Measurements from ENCODE around the gene UBL4A.

The UBL4A gene

GRCh38 chrX:154485150-154486051 is 1.0 kb downstream of the UBL4A start:
- peaks cover 18% of the 10 kb centered on the region for H3K4me1 Mint-ChIP-seq
- ATAC-seq (replicated peaks; ENCODE audit: extremely low read depth, poor library complexity, severe bottlenecking) = no peak
- H3K36me3 Mint-ChIP-seq (ENCODE audit: insufficient read depth) = peaks cover 15% of the 10 kb centered on the region
- H3K27me3 Mint-ChIP-seq = no peaks in the 10 kb centered on the region
- no peak for DNase-seq (ENCODE audit: low spot score in 2 of 2)
- H3K27ac Mint-ChIP-seq (ENCODE audit: low read depth) = no peak overlapping the region
- no peaks in the 10 kb centered on the region for H3K9me3 Mint-ChIP-seq
- peak overlapping the region; percentile 52 for H3K4me3 Mint-ChIP-seq

GRCh38 chrX:154484255-154485149 is 1.9 kb downstream of the UBL4A start:
- Mint-ChIP-seq H3K27me3 (no peaks in the 10 kb centered on the region), H3K36me3 (ENCODE audit: insufficient read depth) (peaks cover 11% of the 10 kb centered on the region), H3K9me3 (no peaks in the 10 kb centered on the region), H3K4me3 (peak overlapping the region; percentile 52), H3K4me1 (peaks cover 14% of the 10 kb centered on the region), H3K27ac (ENCODE audit: low read depth) (no peak overlapping the region)
- no peak for DNase-seq (ENCODE audit: low spot score in 2 of 2)
- no peak for ATAC-seq (replicated peaks; ENCODE audit: extremely low read depth, poor library complexity, severe bottlenecking)

DNA sequence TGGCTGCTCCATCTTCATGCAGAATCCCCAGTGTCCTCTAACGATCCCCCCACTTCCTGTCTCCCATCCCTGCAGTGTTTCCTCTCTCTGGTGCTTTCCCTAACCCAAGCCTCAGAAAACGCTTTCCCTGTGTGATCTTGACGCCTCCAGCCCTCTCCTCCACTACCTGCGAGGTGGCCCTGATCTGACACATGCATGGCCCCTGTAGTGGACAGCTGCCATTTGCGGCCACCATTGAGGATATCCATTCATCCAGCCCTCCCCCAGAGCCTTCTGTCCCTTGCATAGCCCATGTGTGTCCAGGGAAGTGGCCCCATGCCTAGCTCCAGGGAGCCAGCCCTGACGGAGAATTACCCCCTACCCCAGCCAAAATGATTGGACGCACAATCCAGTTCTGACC is 3.1 kb downstream of the UBL4A start:
- H3K36me3 Mint-ChIP-seq (ENCODE audit: insufficient read depth) = peaks cover 19% of the 10 kb centered on the region
- DNase-seq (ENCODE audit: low spot score in 2 of 2) (no peak), ATAC-seq (replicated peaks; ENCODE audit: extremely low read depth, poor library complexity, severe bottlenecking) (no peak)
- no peak overlapping the region for H3K4me3 Mint-ChIP-seq
- no peaks in the 10 kb centered on the region for H3K9me3 Mint-ChIP-seq
- H3K27ac Mint-ChIP-seq (ENCODE audit: low read depth) = no peak overlapping the region
- peaks cover 13% of the 10 kb centered on the region for H3K4me1 Mint-ChIP-seq
- no peaks in the 10 kb centered on the region for H3K27me3 Mint-ChIP-seq

- no peak overlapping the region for H3K4me3 Mint-ChIP-seq
Observed at GRCh38 chrX:154482786-154483185, 3.6 kb downstream of the UBL4A start.

DNA sequence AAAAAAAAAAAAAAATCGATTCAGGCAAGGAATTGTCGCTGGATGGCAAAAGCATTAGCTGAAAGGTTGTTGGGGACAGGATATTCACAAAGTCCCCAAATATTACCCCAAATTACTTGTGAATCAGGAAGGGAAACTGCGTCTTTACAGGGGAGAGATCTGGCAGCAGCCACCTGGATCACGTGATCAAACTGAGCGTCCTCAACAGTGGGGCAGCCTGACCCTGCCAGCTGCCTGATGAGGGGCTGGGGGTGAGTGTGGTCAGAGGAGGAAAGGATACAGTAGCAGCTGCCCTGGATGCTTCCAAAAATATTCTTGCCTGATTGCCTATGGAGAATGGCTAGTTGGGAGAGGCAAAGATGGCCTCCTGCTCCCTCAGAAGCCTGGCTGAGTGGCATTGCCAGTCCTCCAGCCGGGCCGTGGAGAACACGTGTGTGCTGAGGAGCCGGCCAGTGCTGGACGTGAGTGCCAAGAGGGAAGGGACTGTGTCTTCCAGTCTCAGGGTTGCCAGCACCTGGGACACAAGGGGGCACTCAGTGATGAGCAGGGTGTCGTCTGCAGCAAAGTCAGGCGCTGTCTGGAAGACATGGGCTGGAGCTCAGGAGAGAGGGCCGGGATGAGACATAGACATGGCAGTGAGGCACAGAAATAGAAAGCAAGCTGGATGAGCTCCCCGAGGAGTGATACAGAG is 4.4 kb downstream of the UBL4A start:
- Mint-ChIP-seq H3K9me3 (no peaks in the 10 kb centered on the region), H3K27ac (ENCODE audit: low read depth) (no peak overlapping the region), H3K4me3 (no peak overlapping the region), H3K4me1 (peaks cover 5% of the 10 kb centered on the region), H3K27me3 (no peaks in the 10 kb centered on the region), H3K36me3 (ENCODE audit: insufficient read depth) (peaks cover 17% of the 10 kb centered on the region)
- DNase-seq (ENCODE audit: low spot score in 2 of 2) (no peak), ATAC-seq (replicated peaks; ENCODE audit: extremely low read depth, poor library complexity, severe bottlenecking) (no peak)

More at GRCh38 chrX:154482786-154483185, 3.6 kb downstream of the UBL4A start:
- Mint-ChIP-seq H3K27ac (ENCODE audit: low read depth) (no peak overlapping the region), H3K4me1 (peaks cover 8% of the 10 kb centered on the region), H3K27me3 (no peaks in the 10 kb centered on the region), H3K36me3 (ENCODE audit: insufficient read depth) (peaks cover 18% of the 10 kb centered on the region), H3K9me3 (no peaks in the 10 kb centered on the region)
- ATAC-seq (replicated peaks; ENCODE audit: extremely low read depth, poor library complexity, severe bottlenecking) = no peak
- no peak for DNase-seq (ENCODE audit: low spot score in 2 of 2)

- no peak overlapping the region for H3K4me3 Mint-ChIP-seq
- DNase-seq (ENCODE audit: low spot score in 2 of 2) (no peak), ATAC-seq (replicated peaks; ENCODE audit: extremely low read depth, poor library complexity, severe bottlenecking) (no peak)
- no peaks in the 10 kb centered on the region for H3K9me3 Mint-ChIP-seq
- no peak overlapping the region for H3K27ac Mint-ChIP-seq (ENCODE audit: low read depth)
- H3K27me3 Mint-ChIP-seq = no peaks in the 10 kb centered on the region
- peaks cover 5% of the 10 kb centered on the region for H3K4me1 Mint-ChIP-seq
- peaks cover 15% of the 10 kb centered on the region for H3K36me3 Mint-ChIP-seq (ENCODE audit: insufficient read depth)
Observed at GRCh38 chrX:154481195-154481594, 5.2 kb downstream of the UBL4A start.

DNA sequence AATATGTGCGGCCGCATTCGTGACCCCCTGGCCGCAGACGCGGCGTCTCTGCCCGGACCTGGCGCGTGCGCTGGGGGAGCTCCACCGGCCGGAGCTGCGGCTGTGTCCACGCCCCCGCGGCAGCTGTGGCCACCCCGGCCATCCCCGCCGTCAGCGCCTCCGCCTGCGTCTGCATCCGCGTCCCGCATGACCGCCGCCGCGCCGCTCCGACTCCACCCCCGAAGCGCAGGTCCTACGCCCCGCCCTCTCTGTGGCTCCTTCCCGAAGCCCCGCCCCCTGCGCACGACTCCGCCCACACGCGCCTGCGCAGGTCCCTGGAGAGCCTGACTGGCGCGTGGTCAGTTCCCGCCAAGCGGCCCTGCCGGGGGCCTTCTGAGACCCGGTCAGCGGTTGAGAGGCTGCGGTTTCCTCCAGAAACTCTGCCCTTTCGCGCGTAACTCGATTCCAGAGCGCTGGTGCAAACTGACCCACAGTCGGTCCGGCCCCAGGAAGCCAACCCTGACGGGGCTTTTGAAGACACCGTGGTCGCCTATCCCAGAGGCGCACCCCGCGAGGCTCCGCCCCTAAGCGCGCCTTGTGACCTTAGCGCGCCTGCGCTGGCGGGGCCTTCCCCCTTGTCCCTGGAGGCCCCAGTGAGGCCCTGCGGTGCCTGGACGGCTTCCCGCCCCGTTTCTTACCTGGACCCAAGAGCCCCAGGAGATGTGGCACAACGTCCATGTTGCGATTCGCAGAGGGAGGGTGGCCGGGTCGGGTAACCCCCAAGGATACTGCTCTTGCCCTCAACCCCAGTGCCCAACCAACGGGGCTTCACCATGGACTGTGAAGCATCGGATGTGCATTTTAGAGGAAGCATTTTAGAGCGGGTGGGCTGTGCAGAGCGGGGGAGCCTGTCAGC is 7.4 kb downstream of the UBL4A start, which contains the start of gene LAGE3:
Gene LAGE3 (minus strand): TSS at position 554 of the 895 bp plus-strand sequence. CDS start 366 bp downstream, at position 188.
- DNase-seq (ENCODE audit: low spot score in 2 of 2) (peak; percentile 91 to 92), ATAC-seq (replicated peaks; ENCODE audit: extremely low read depth, poor library complexity, severe bottlenecking) (peak; percentile 84)
- H3K4me3 Mint-ChIP-seq = peak within 1 kb of the TSS; percentile 77
- H3K4me1 Mint-ChIP-seq = peaks cover 5% of the 10 kb centered on the region
- peaks cover 15% of the 10 kb centered on the region for H3K36me3 Mint-ChIP-seq (ENCODE audit: insufficient read depth)
- H3K27ac Mint-ChIP-seq (ENCODE audit: low read depth) = peak within 1 kb of the TSS; percentile 84
- no peaks in the 10 kb centered on the region for H3K27me3 Mint-ChIP-seq
- H3K9me3 Mint-ChIP-seq = no peaks in the 10 kb centered on the region

DNA sequence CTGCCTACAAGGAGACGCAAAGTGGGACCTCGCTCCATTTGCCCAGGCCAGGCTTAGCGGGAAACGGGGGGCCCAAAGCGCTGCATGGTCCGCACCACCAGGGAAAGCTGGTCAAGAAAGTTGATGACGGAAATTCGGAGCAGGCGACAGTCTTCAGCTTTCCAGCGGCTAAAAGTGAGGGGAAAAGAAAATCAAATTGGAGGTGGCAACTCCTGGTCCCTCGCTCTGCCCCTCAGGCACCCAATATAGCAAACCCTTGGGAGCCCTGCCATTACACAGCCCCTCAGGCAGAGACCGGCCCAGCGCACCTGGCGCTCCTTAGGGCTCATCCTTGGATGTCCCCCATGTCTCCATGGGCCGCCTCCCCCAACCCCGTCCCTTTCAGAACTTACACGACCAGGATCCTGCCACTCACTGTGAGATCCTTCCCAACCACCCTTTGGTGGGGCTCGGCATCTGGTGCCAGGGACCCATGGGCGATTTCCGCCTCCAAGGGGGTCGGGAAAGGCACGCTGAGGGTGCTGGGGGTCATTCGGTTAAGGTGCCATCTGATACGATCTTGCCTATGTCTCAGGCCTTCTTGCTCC is 8.4 kb downstream of the UBL4A start:
- peak overlapping the region; percentile 84 for H3K27ac Mint-ChIP-seq (ENCODE audit: low read depth)
- peaks cover 5% of the 10 kb centered on the region for H3K4me1 Mint-ChIP-seq
- no peaks in the 10 kb centered on the region for H3K9me3 Mint-ChIP-seq
- peaks cover 15% of the 10 kb centered on the region for H3K36me3 Mint-ChIP-seq (ENCODE audit: insufficient read depth)
- H3K27me3 Mint-ChIP-seq = no peaks in the 10 kb centered on the region
- peak overlapping the region; percentile 77 for H3K4me3 Mint-ChIP-seq
- DNase-seq (ENCODE audit: low spot score in 2 of 2) (no peak), ATAC-seq (replicated peaks; ENCODE audit: extremely low read depth, poor library complexity, severe bottlenecking) (no peak)

DNA sequence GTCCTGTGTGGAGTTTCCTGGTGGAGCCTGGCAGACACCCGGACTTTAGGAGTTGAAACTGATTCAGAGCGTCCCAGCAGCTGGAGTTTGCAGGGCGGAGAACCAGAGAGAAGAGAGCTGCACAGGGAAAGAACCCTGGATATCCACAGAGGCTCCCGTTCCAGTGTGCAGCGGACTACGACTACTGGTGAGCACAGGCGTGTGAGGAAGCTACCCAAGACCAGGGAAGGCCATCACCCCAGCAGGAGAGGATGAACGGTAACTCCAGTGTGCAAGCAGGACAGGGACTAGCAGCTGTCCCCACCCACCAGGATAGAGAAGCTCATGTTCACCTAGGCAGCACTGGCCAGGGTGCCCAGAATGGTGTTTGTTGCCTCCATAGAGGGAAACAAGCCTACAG is 9.6 kb downstream of the UBL4A start:
- Mint-ChIP-seq H3K9me3 (no peaks in the 10 kb centered on the region), H3K27me3 (no peaks in the 10 kb centered on the region), H3K27ac (ENCODE audit: low read depth) (no peak overlapping the region), H3K36me3 (ENCODE audit: insufficient read depth) (peaks cover 15% of the 10 kb centered on the region), H3K4me1 (peaks cover 5% of the 10 kb centered on the region), H3K4me3 (no peak overlapping the region)
- no peak for DNase-seq (ENCODE audit: low spot score in 2 of 2)
- ATAC-seq (replicated peaks; ENCODE audit: extremely low read depth, poor library complexity, severe bottlenecking) = no peak

GRCh38 chrX:154473683-154474082 is 12.7 kb downstream of the UBL4A start:
- H3K27ac Mint-ChIP-seq (ENCODE audit: low read depth) = no peak overlapping the region
- no peaks in the 10 kb centered on the region for H3K27me3 Mint-ChIP-seq
- H3K9me3 Mint-ChIP-seq = no peaks in the 10 kb centered on the region
- H3K36me3 Mint-ChIP-seq (ENCODE audit: insufficient read depth) = peaks cover 18% of the 10 kb centered on the region
- H3K4me1 Mint-ChIP-seq = no peaks in the 10 kb centered on the region
- ATAC-seq (replicated peaks; ENCODE audit: extremely low read depth, poor library complexity, severe bottlenecking) (no peak), DNase-seq (ENCODE audit: low spot score in 2 of 2) (no peak)
- H3K4me3 Mint-ChIP-seq = no peak overlapping the region

All from central memory CD8-positive, alpha-beta T cell (primary cell).